NCI-H748 (cell line): Measurements from ENCODE around the gene HORMAD2.
"Not testable (repeated sequence)": the region's sequence is repeated elsewhere in the genome, so short reads cannot be mapped to it uniquely, and the experiment has no call there.

ENCODE experiments used
- DNase-seq: peaks from one replicate; lab custom pipeline; 2025; ENCODE audit not compliant: unreplicated experiment; lab: John Stamatoyannopoulos, UW

The HORMAD2 gene

DNA sequence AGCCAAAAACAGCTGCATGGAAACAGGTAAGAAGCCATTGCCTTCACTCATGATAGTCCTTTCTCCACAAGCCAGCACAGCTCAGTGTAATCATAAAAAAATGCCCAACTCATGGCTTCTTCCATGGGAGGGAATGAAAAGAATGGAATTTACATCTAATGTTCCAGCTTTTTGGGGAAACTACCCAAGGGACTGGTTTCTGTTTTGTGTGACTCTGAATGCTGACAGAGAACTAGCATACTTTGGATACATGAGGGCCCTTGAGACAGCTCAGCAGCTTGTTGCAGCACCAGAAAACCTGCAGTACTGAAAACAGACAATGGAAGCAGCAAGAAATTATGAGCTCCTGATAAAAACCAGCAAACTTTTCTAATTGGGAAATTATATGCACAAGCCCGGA, 24.2 kb upstream of the HORMAD2 start:
- DNase-seq = no peak

DNA sequence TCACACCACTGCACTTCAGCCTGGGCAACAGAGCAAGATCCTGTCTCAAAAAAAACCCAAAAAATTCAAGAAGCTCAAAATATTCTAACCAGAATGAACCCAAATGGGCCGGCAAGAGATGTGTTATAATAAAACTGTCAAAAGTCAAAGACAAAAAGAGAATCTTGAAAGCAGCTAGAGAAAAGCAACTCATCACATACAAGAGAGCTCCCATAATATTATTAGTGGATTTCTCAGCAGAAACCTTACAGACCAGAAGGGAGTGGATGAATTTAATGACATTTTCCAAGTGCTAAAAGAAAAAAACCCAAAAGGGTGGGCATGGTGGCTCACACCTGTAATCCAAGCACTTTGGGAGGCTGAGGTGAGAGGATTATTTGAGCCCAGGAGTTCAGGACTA, 22.9 kb upstream of the HORMAD2 start:
- DNase-seq = no peak

GRCh38 chr22:30059346-30060020, 20.8 kb upstream of the HORMAD2 start:
- DNase-seq = not testable (repeated sequence)

GRCh38 chr22:30061094-30061493, 19.2 kb upstream of the HORMAD2 start:
- DNase-seq = not testable (repeated sequence)

DNA sequence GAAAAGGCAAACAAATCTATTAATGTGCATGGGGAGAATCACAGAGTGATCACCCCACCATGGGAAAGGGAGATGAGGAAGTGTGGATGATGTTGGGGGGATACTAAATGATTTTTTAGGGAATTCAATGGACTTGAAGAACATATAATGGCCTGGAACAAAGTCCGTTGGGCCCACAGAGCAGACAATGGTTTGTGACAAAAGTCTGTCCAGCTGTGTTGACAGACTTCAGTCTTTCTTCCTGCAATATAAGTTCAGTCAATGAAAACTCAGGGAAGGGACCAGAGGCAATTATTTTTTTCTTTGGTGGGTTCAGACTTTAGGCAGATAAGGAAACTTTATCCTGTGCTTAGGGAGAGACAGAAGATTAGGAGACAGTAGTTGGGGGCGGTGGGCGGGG, 18.0 kb upstream of the HORMAD2 start:
- no peak for DNase-seq

GRCh38 chr22:30062950-30063349, 17.3 kb upstream of the HORMAD2 start:
- no peak for DNase-seq

DNA sequence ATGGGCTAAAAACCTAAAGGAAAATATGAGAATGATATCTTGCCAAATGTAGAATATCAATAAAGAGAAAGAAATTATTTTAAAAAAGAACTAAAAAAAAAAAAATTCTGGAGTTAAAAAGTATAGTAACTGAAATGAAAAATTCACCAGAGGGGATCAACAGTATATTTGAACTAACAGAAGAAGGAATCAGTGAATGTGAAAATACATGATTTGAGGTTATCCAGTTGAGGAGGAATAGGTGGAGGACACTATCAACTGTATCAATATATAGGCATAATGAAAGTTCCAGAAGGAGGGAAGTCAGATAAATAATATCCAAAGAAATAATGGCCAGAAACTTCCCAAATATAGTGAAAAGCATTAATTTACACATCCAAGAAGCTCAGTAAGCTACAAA, 16.1 kb upstream of the HORMAD2 start:
- no peak for DNase-seq

GRCh38 chr22:30073743-30074142, 6.5 kb upstream of the HORMAD2 start:
- DNase-seq = no peak

DNA sequence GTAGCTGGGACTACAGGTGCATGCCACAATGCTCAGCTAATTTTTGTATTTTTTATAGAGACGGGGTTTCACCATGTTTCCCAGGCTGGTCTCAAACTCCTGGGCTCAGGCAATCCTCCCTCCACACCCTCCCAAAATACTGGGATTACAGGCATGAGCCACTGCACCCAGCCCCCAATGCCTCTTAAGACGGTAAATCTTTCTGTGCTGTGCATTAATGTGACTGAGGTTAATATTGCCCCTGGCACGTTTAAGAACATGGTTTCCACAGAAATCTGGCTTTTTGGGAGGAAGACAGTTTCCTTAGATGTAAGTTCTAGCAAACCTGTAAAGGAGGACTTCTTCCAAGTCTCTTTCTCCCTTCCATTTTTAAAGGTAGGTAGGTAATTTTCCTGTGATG, 6.1 kb upstream of the HORMAD2 start:
- no peak for DNase-seq

- no peak for DNase-seq
Measured at GRCh38 chr22:30074994-30075393, 5.3 kb upstream of the HORMAD2 start.

DNA sequence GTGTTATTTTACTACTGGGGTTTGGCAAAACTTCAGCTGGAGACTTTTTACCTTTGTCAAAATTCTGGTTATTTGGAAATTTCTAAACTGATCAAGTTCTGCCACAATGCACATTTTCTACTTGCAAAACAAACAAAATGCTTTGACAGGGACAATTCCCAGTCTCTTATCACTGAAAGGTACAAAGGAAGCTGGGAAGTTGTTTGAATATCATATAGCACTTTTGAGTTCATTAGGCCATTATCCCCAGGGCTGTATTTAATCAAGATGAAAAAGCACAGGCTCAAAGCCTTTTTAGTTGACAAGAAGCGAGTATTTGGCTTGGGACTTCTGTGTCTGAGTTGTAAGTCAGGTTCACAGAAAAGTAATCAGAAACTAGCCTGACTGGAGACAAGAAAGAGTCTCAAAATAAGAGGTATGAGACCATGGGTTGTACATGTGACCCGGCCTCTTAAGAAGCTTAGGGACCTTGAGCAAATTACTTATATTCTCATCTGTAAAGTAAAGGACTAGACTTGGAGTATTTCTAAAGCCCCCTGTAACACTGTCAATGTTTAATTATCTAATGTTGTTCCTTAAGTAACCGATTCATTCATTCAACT, 2.9 kb upstream of the HORMAD2 start:
- DNase-seq = no peak

- no peak for DNase-seq
Measured at GRCh38 chr22:30078320-30079311, 1.6 kb upstream of the HORMAD2 start.

DNA sequence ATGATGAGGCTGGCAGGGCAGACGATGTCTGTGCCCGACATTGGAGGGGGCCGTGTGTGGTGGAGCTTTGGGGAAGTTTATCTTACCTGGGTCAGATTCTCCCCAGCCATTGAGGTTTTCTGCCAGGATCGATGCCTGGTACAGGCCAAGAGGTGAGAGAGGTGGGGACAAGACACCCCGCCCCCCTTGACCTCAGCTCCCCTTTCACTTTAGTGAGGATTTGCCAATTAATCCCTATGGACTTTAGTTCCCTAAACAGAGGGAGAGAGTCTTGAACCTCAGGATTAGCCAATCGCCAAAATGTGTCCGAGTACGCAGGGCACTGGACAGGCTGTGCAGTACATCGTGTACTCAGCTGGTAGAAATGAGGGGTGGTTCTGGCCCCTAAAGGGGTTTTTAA, 541 bp downstream of the HORMAD2 start:
- no peak for DNase-seq

DNA sequence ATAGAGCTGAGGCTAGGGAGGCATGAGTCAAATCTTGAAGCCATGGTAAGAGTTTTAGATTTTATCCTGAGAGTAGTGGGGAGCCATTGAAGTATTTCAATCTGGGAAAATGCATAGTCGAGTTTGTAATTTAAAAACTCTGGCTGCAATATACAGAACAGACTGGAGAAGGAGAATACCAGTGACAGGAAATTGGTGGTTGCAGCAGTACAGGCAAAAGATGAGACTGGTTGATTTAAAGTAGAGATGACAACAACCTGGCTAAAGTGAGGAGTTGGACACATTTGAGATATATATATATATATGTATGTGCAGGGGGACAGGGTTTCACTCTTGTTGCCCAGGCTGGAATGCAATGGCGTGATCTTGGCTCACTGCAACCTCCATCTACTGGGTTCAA, 6.2 kb downstream of the HORMAD2 start:
- DNase-seq = no peak

- DNase-seq = not testable (repeated sequence)
Measured at GRCh38 chr22:30087037-30087436, 6.8 kb downstream of the HORMAD2 start.

DNA sequence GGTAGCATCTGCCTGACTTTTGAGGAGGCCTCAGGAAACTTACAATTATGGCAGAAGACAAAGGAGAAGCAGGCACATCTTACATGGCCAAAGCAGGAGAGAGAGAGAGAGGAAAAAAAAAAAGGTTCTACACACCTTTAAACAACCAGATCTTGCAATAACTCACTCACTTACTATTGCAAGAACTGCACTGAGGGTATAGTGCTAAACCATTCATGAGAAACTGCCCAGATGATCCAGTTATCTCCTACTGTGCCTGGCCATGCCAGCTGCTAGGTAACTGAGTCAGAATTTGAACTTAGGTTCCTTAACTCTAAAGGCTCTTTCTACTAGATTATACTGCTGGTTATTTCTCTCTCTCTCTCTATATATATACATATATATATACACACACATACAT, 7.3 kb downstream of the HORMAD2 start:
- no peak for DNase-seq

GRCh38 chr22:30088468-30088867, 8.2 kb downstream of the HORMAD2 start:
- no peak for DNase-seq

DNA sequence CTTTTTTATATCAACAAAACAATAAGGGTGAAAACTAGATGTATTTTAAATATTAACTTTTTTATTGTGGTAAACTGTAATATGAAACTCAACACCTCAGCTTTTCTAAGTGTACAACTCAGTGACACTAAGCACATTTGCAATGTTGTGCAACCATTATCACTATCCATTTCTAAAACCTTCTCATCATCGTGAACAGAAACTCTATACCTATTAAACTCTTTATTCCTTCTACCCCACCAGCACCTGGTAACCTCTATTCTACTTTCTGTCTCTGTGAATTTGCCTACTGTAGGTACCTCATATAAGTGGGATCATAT, 9.4 kb downstream of the HORMAD2 start:
- DNase-seq = no peak

DNA sequence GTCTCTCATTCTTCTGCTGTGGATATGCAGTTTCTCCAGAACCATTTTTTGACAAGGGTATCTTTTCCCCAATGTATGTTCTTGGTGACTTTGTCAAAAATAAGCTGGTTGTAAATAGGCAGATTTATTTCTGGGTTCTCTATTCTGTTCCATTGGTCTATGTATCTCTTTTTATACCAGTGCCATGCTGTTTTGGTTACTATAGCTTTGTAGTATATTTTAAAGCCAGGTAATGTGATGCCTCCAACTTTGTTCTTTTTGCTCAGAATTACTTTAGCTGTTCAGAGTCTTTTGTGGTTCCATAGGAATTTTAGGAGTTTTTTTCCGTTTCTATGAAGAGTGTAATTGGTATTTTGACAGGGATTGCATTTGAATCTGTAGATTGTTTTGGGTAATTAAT, 12.4 kb downstream of the HORMAD2 start:
- no peak for DNase-seq

- DNase-seq = no peak
Measured at GRCh38 chr22:30094804-30095203, 14.5 kb downstream of the HORMAD2 start.

DNA sequence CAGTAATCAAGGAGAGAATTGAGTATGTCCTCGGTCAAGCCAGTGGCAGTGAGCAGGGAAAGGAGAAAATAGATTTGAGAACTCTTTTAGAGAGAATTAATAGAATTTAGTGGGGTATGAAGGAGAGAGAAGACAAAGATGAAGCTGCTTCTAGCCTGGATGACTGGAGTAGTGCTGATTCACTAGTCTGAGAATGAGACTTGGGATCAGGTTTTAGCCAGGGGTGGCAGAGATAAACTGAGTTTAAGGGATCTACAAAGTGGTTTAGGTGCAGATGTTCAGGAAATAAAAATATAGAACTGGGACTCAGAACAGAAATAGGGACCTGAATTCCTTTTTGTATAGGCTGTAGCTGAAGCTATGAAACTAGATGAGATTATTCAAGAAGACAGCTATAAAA, 17.6 kb downstream of the HORMAD2 start:
- DNase-seq = no peak

- not testable (repeated sequence) for DNase-seq
Measured at GRCh38 chr22:30100770-30101169, 20.5 kb downstream of the HORMAD2 start.
